Eye (tissue), 1 donor: ENCODE data around the gene FOXN3.
"Not testable (repeated sequence)": the region's sequence is repeated elsewhere in the genome, so short reads cannot be mapped to it uniquely, and the experiment has no call there.

Experiments used
- DNase-seq: peaks from one replicate; pipeline ENCODE4 v3.0.0-alpha.2; 2015

FOXN3 gene

DNA sequence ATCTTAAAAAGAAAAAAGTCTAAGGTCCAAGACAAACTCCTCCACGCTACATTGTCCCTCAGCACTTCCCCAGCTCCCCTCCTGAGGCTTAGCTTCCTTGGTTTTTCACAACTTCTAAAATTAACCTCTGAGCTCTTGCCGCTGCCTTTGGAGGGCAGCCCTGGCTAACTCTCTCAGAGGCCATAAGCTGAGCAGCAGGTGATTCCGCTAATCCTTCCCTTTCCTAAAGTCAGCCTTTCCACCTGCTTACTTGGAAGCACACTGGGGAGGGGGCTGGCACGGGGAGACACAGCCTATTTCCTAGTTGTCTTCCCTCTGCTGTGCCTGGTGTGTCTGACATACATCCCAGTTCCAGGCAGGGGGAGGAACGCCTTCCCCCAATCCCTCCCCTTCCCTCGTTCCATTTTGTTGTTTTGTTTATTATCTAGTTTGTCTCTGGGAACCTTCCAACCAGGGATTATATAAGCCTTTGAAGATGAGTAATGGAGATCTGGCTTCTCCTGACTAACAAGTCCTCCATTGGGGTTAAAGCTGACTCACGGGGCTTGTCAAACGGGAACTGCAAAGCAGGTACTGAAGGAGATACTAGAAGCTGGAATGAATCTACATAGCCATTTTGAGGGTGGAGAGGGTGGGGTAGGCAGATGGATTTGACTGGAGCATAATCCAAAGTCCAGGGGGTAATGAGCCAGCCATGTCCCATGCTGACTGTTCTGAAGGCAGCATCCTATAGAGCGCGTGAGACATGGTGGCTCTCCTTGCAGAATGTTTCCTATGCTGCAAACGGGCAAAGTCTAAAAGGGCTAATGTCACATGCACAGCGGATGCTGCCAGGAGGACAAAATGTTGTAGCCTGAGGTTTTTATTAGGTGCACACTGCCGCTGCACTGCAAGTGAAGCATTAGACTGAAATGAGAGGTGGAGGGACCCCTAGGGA is 230.8 kb downstream of the FOXN3 start:
- DNase-seq: no peak

DNA sequence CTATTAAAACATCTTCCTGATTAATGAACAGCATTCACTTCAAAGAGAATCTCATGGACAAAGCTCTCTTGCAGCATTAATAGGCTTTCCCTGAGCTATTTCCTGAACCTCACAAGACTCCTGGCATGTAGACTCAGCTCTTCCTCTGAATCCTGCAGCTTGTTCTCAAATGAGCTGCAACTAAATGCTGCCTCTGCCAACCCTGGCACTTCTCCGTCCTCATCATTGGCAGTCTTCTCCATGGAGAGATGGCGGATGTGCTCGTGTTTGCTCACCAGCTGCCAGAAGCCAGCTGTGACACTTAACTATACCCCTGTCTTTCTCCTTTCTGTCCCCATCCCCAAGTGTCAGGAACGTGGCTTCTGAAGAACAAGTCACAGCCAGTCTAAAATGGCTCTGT is 232.1 kb downstream of the FOXN3 start:
- no peak for DNase-seq

DNA sequence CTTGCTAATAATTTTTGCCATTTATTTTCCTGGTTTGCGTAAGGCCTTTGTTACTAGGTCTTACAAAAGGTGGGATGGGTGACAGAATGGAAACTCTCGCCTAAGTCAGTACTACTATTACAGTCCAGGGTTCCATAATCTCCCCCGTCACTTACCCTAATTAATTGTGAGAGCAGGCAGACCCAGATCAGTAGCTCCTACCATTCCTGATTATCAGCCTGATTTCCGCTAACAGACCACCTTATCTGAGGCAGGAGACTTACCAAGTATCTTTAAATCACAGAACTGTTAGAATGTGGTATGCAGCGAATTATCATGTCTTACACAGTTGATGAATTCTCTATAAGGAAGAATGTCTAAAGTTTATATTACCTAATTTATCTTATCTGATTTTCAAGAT is 234.7 kb downstream of the FOXN3 start:
- DNase-seq: no peak

DNA sequence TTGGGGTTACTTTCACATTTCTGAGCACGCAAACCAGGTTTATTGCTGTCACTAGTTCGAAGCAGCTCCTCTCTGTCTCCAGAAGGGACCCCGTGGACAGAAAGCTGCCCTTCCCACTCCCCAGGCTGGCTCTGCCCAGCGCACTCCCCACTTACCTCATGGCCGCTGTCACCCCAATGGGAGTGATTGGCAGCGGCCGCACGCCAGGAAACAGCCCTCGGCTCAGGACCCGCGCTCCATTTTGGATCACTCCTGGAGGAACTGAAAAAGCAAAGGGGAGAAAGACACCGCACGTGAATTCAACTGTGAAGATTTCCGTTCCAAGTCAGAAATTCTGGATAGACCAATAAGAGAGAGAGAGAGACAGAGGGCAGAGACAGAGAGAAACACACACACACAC is 236.5 kb downstream of the FOXN3 start:
- DNase-seq: no peak

DNA sequence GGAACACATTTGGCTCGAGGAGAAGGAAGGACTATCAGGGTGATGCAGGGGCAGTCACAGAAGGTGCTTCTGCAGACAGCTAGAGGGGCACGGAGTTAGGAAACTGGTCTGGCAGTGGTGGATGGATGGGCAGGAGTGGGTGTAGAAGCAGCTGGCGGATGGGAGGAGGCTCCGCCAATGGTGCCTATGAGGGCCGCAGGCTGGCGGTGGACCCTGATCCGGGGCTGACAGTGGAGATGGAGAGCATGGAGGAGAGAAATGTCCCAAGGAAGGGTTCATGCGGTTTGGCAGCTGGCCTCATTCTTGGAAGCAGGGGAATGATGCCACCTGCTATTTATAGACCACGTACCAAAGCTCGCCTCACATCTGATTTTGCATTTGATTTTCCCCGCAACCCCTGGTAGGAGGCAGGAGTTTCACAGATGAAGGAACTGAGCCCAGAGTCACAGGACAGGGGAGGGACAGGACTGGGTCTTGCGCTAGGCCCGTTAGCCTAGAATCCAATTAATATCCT is 237.1 kb downstream of the FOXN3 start:
- no peak for DNase-seq

DNA sequence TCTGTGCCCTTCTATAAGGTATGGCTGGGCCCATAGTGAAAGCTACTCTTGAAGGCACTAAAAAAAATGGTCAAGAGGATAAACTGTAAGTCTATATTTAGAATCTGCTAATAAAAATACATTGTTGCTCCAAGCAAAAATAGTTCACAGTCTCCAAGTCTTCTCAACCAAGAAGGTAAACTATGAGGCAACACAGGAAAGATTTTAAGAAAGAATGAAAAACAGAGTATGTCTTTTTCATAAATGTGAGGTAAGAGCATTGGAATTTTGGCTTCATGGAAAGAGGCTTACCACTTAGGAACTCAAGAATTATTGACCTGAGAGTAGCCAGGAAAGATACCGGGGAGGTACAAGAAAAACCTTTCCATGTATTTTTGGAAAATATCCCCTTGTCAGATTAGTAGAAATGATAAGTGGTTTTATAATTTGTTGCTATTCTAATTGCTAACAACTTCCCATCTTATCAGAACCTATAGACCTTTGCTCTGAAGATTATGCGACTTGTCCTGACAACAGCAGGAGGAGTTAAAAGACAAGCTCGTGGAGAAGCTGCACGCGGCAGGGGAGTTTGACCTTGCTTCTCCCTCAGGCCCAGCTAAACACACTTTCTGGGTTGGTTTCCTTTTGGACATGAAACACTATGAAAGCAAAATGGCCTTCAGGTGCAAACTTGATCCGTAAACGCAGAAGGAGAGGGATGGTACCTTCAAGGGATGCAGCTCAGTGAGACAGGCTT is 238.1 kb downstream of the FOXN3 start:
- DNase-seq: no peak

DNA sequence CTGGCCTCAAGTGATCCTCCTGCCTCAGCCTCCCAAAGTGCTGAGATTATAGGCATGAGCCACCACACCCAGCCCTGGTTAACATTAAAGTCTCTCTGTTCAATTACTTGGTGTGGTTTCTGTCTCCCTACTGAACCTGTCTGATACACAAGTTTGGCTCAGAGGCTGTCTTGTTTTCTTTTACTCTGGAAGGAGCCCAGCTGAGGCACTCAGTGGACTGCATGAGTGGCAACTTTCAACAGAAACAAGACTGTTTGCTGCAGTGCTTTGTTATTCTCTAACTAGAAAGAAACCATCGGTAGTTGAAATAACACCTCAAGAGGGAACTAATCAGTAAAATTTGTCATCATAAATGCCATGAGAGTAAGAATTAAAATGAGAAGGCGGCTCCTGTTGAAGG is 238.7 kb downstream of the FOXN3 start:
- DNase-seq: no peak

DNA sequence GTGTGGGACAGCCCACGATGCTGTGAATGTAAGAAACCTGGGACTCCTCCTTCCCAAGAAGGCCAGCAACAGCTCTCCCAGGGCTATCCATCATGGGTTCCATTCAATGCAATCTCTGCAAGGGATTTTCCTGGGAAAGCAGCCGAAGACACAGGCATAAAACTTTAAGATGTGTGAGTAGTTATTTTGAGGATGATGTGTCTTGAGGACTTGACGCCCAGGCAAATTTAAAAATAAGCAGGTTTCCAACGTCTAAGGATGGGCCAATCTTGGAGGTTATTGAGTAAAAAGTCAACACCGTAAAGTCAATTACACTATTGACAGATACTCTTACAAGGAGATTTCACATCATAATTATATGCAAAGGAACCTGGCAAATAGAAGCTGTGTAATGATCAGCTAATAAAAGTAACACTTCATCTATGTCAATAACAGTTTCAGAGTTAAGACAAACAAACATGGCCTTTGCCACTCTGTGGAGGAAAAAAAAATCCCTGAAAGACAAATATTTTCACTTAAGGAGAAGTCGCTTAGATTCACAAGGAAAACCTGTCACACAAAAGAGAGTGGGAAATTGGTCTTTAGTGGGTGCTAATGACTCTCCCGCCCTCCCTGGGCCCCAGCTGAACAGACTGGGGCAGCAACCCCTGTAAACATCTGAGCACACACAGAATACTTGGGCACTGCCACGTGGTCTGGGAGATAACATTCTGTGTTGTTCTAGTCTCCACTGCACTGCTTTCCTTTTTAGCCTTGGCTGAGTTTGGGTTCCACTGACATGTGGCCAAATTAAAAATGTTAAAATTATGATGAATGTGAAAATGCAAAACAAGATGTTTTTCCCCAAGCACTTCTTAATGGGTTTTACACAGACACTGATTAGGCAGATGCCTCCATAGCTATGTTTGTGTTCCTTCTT is 240.9 kb downstream of the FOXN3 start:
- DNase-seq: no peak

DNA sequence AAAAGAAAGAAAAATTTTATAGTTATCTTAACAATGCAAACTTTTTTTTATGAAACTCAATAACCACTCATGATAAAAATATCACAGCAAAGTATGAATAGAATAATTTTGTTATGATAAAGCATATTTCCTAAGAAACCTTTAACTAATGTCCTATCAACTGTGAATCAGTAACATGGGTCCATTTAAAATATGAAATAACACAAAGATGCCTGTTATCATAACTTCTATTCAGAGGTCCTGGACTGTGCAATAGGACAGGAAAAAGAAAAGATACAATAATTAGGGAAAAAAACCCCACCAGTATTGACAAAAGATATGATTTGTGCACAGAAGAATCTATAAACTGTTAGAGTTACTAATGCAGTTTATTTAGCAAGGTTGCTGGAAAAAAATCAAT is 245.4 kb downstream of the FOXN3 start:
- no peak for DNase-seq

DNA sequence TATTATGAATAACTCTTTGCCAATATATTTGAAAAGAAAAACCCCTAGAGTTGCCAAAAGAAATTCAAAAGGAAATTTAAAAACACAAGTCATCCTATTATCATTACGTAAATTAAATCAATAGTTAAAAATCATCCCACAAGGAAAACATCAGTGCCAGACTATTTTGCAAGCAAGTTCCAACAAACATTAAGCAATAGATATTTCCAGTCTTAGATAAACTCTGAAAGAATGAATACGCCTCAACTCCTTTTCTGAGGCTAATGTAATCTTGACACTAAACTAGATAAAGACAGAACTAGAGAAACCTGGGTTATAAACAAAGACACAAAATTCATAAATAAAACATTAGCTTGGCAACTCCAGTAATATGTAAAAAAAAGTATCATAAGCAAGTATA is 245.9 kb downstream of the FOXN3 start:
- no peak for DNase-seq

DNA sequence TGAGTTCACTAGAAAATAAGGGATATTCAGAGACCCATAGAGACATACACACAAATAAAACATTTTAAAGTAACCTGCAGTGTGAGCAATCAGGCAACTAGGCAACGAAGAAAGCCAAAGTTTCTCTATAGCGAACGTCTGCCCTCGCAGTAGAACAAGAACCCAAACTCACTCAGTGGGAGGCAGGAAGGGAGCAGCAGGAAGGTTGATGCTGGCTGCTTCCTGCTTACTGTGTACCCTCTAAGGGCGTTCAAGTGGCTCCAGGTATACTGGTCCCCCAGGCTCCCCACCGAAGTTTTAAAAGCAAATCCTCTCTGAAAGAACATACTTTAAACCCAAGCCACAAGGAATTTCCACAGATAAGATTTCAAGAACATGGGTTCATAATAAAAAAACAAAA is 249.3 kb downstream of the FOXN3 start:
- no peak for DNase-seq

DNA sequence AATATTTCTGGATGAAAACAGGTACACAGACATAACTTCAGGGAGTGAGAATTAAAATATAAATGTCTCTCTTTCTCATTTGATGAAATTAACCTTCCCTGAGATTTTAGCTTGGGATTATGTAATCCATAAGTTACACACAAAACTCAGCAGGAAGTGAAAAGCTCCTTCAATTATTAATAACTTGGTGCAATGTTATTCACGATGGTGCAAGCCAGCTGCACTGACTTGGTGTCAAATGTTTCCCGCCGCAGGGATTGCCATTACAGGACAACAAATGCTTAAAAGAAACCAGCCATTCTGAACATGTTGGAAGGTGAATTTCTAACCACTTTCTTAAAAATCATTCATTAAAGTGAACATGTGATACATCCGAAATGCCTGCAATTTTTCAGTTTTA is 250.4 kb downstream of the FOXN3 start:
- DNase-seq: no peak

DNA sequence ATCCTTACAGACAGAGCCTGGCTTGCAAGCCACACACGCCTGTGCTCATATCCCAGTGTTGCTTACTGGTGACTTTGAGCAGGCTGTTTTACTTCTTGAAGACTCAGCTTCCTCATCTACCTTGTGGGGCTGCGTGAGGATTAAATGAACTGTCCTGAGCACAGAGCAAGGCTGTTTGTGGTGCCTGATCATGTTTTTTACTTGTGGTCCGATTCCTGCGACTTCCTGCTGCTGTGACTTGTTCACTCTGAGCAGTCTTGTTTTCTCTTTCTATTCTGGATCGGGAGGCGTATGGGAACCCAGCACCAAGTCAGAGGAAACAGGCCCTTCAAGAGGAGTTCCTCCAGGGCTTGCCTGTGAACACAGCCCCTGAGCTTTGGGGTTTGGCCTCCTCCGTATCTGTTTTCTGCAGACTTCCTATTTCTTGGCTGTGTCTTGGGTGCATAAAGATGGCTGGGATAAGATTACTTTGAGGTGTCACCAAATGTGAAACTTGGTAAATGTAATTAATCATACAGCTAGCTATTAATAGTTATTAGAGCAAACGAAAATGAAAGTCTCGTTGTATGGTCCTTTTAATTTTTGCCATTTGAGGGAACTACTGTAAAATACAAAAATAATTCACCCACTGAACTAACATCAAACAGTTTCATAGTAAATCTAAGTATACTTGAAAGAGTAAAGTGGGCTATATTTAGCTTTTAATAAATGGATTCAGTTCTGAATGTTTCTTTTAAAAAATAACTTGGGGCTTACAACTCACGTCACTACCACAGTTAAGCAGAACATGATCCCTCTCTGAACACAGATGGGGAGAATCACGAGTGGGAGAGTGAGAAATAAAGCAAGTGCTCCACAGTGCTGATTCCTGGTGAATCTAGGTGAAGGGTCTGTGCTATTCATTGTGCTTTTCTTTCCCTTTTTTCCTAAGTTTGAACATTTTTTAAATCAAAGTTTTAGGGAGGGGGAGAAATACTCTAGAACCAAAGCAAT is 251.5 kb downstream of the FOXN3 start:
- no peak for DNase-seq

DNA sequence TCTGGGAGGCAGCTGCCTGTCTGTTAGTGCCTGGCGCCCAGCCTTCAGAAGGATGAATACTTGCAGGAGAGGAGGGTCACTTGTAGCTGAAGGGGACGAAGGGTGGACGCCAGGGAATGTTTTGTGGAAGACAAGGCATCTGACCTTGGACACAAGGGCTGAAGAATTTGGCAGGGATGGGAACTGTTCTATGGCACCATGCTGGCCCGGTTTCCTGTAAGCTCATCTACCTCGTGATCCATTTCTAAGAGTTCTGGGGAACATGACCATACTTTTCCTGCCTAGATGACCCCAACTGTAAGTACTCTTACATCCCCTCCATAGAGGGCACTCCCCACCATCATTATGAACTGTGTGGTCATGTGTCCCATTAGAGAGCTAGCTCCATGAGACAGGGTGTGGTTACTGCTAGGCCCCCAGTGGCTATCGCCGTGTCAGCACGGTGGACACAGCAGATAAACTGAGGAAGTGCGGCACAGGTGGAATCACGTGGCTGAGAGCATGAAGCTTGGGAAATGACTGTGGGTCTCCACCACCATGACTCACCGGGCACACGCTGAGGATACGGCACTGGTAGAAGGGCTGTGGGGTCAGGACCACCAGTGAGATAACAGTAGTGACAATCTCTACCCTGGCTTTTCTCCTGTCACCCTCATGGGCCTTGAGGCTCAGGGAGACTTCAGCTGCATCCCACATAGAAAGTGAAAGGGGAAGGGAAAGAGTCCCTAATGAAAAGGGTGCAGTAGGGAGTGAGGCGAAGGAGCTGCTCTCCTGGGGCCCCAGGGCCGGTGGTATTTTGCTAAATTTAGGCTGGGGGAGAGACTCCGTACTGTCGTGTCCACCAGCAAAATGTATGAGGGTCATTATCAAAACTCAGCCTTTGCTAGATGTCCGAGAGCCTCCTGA is 252.6 kb downstream of the FOXN3 start:
- no peak for DNase-seq

DNA sequence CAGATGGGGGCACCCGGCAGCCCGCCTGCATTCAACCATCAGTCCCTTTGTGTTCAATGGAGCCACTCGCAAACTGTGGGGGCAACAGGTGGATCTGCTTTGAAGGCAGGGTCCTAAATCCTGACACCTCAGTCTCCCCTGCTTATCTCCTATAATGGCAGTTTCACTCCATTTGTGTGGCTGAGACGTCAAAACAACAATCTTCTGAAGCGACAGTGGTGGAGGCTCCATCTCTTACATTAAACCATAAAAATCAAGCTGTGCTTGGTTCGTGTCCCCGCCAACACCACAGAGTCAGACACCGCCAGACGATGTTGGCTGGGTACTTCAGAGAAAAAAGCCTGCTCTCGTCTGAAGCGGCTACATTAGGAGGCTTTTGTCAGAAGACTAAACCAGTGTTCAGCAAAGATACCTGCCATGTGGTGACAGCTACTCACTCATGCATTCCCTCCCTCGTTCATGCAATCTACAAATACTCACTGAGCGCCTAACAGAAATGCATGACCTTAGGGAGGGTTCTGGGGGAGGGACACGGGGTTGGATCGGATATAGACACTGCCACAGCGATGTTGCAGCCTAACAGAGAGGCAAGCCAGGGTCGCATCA is 253.9 kb downstream of the FOXN3 start:
- DNase-seq: no peak

DNA sequence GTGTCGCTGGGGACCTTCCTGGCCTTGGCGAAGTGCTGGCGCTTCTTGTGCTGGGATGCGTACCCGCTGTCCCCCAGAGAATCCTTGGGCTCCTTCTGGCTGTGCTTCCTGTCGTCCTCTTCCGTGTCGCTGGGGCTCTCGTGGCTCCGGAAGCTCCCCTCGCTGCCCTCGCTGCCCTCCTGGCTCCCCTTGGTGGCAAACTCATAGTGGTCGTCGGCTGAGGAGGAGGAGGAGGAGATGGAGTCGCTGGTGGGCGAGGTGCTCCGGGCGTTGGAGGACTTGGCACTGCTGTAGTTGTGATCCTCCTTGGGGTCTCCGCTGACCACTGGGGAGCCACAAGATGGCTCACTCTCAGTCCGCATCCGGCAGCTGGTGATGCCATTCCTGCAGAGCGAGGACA is 254.4 kb downstream of the FOXN3 start:
- DNase-seq: no peak

DNA sequence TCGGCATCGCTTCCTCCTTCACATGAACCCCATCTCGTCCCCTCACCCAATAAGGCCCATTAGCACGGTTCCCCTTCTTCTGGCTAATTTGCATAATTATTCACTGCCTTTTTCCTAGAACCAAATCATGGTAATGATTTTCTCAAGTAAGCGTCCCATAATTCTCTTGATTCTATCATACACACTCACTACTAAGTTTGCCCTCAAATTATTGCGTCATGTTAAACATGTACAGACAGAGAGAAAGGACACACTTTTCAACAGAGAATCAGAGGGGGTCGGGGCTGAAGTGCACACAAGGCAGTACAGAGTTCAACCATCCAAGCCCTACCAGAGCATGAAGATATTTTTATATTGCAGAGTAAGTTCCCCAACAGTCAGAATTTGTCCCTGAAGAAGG is 256.6 kb downstream of the FOXN3 start:
- no peak for DNase-seq

DNA sequence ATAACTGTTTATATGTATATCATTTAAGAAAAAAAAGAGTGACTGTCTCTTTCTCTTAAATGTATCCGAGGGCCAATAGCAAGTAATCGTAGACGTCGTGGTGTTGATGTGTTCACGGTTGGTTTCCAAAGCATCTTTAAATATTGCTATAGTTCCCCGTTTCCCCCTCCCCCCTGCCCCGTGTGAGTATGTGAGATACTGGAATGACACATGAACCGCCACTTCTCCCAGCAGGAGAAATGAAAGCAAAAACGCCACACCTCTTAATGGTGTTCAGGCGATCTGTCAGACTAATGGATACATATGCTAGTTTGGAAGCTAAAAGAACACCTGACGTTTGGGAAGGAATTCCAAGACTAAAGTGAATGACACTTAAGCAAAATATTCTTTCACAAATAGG is 258.3 kb downstream of the FOXN3 start:
- no peak for DNase-seq

DNA sequence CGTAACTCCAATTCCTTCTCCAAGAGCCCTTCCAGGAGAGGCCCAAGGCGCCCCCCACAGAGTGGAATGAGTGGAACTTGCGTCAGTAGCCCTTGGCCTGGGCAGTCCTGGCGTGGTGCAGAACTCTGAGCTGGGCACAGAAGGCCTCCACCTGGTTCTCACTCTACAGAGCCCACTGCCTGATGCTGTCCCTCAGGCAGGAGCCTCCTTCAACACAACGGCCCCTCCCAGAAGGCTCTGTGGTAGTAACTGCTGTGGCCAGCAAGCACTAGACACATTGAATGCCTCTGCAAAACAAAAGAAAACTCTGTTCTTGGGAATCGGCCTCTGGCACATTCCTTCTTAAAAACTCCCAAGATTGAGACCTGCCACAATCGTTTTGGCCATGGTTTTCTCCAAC is 258.9 kb downstream of the FOXN3 start:
- DNase-seq: not testable (repeated sequence)

DNA sequence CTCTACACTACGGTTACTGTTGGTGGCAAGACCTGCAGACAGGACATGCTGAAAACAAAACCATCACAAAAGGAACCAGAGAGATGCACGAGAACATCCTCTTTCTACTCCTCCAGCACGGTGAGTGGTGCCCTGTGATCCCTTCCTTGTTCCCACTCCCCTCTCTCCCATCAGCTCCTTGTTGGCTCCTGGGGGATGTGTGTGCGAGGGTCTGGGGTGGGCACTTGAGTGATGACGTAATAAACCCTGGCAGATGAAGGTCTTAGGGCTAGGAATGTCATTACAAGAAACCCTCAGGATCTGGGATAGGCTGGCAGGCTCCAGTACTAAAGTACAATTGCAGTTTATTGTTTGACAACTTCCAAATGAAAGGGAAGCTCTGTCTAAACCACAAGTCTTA is 261.5 kb downstream of the FOXN3 start:
- DNase-seq: no peak
